ENCODE data around the gene BRSK2. TPM values are rescaled to one million over a fixed set of nuclear protein-coding genes. Genes with fewer than 3 reads are reported as not detected.
"Not testable (repeated sequence)": the region's sequence is repeated elsewhere in the genome, so short reads cannot be mapped to it uniquely, and the experiment has no call there.

BRSK2 gene
- total RNA-seq (0.26 and 0.33 TPM in 2 replicates), polyA plus RNA-seq (0.05 and 0.11 TPM in 2 replicates), polyA minus RNA-seq (ENCODE audit: low replicate concordance) (0.20 and 0.26 TPM in 2 replicates)
- polyA plus RNA-seq (2012), result 0.09 and 0.35 TPM in 2 replicates

- peak within 1 kb of the TSS; percentile 85 for H3K4me2 ChIP-seq (ENCODE audit: extremely low read depth, insufficient read depth, low read length)
- H3K9me3 ChIP-seq (ENCODE audit: control insufficient read depth, insufficient read depth, low read depth, low read length), result no peaks in the 10 kb centered on the region
- no peaks in the 10 kb centered on the region for H4K20me1 ChIP-seq (ENCODE audit: control insufficient read depth, extremely low read depth, insufficient read depth, low read length)
- no peaks in the 10 kb centered on the region for H3K36me3 ChIP-seq (ENCODE audit: control insufficient read depth, insufficient read depth, low read length)
- no peaks in the 10 kb centered on the region for H3K4me1 ChIP-seq (ENCODE audit: control insufficient read depth, extremely low read depth, insufficient read depth, low read length)
- H3K27me3 ChIP-seq (ENCODE audit: control insufficient read depth, insufficient read depth, low read length), result peaks cover 11% of the 10 kb centered on the region
- no peak within 1 kb of the TSS for H3K27ac ChIP-seq (ENCODE audit: insufficient read depth, low read length)
- no peaks in the 10 kb centered on the region for H3K79me2 ChIP-seq (ENCODE audit: control insufficient read depth, insufficient read depth, low read length)
- peak within 1 kb of the TSS; percentile 34 to 61 (median 38) for H3K4me3 ChIP-seq (replicated peaks in 1 of 4; ENCODE audit: control extremely low read depth in 1 of 4, insufficient read depth in 1 of 4, low read depth in 3 of 4, low read length in 4 of 4)
- peak within 1 kb of the TSS; percentile 66 for H3K9ac ChIP-seq (ENCODE audit: insufficient read depth, low read length)
- peak within 1 kb of the TSS; percentile 70 for H2AFZ ChIP-seq (ENCODE audit: low read length)
- DNase-seq (ENCODE audit: low read depth in 2 of 2), result no peak
- TF ChIP-seq EZH2 (IDR thresholded peaks at IDR 0.05; ENCODE audit: low read length, missing control alignments) (no peak), CTCF (conservative IDR thresholded peaks at IDR 0.05 in 1 of 2, IDR thresholded peaks at IDR 0.05 in 1 of 2; ENCODE audit: low read depth in 1 of 2, low read length in 2 of 2) (no peak)
Observed at GRCh38 chr11:1389932-1390568, at the start of gene BRSK2. Gene BRSK2 (plus strand): TSS chr11:1389934. CDS start chr11:1390285, 351 bp downstream.

- Histone ChIP-seq H3K27me3 (ENCODE audit: control insufficient read depth, insufficient read depth, low read length) (peaks cover 9% of the 10 kb centered on the region), H3K27ac (ENCODE audit: insufficient read depth, low read length) (no peak overlapping the region), H3K4me1 (ENCODE audit: control insufficient read depth, extremely low read depth, insufficient read depth, low read length) (no peaks in the 10 kb centered on the region), H4K20me1 (ENCODE audit: control insufficient read depth, extremely low read depth, insufficient read depth, low read length) (no peaks in the 10 kb centered on the region), H2AFZ (ENCODE audit: low read length) (no peak overlapping the region), H3K4me2 (ENCODE audit: extremely low read depth, insufficient read depth, low read length) (no peak overlapping the region), H3K9ac (ENCODE audit: insufficient read depth, low read length) (no peak overlapping the region), H3K36me3 (ENCODE audit: control insufficient read depth, insufficient read depth, low read length) (no peaks in the 10 kb centered on the region), H3K9me3 (ENCODE audit: control insufficient read depth, insufficient read depth, low read depth, low read length) (no peaks in the 10 kb centered on the region), H3K4me3 (replicated peaks in 1 of 4; ENCODE audit: control extremely low read depth in 1 of 4, insufficient read depth in 1 of 4, low read depth in 3 of 4, low read length in 4 of 4) (no peak overlapping the region), H3K79me2 (ENCODE audit: control insufficient read depth, insufficient read depth, low read length) (no peaks in the 10 kb centered on the region)
- TF ChIP-seq CTCF (conservative IDR thresholded peaks at IDR 0.05 in 1 of 2, IDR thresholded peaks at IDR 0.05 in 1 of 2; ENCODE audit: low read depth in 1 of 2, low read length in 2 of 2) (no peak), EZH2 (IDR thresholded peaks at IDR 0.05; ENCODE audit: low read length, missing control alignments) (no peak)
- DNase-seq (ENCODE audit: low read depth in 2 of 2), result no peak
Observed at GRCh38 chr11:1340111-1340510, 49.6 kb upstream of the BRSK2 start.

- H3K9me3 ChIP-seq (ENCODE audit: control insufficient read depth, insufficient read depth, low read depth, low read length); H3K4me3 ChIP-seq (replicated peaks in 1 of 4; ENCODE audit: control extremely low read depth in 1 of 4, insufficient read depth in 1 of 4, low read depth in 3 of 4, low read length in 4 of 4); H4K20me1 ChIP-seq (ENCODE audit: control insufficient read depth, extremely low read depth, insufficient read depth, low read length): not testable (repeated sequence)
Observed at GRCh38 chr11:1341226-1341625, 48.5 kb upstream of the BRSK2 start.

More at GRCh38 chr11:1341226-1341625, 48.5 kb upstream of the BRSK2 start:
- not testable (repeated sequence) for DNase-seq (ENCODE audit: low read depth in 2 of 2); H3K36me3 ChIP-seq (ENCODE audit: control insufficient read depth, insufficient read depth, low read length); H2AFZ ChIP-seq (ENCODE audit: low read length); H3K27ac ChIP-seq (ENCODE audit: insufficient read depth, low read length); H3K27me3 ChIP-seq (ENCODE audit: control insufficient read depth, insufficient read depth, low read length); H3K79me2 ChIP-seq (ENCODE audit: control insufficient read depth, insufficient read depth, low read length); H3K4me1 ChIP-seq (ENCODE audit: control insufficient read depth, extremely low read depth, insufficient read depth, low read length); H3K9ac ChIP-seq (ENCODE audit: insufficient read depth, low read length); H3K4me2 ChIP-seq (ENCODE audit: extremely low read depth, insufficient read depth, low read length)
